ENCODE data around the gene EME1. TPM values are rescaled to one million over a fixed set of nuclear protein-coding genes. Genes with fewer than 3 reads are reported as not detected.

Gene EME1, protein sequence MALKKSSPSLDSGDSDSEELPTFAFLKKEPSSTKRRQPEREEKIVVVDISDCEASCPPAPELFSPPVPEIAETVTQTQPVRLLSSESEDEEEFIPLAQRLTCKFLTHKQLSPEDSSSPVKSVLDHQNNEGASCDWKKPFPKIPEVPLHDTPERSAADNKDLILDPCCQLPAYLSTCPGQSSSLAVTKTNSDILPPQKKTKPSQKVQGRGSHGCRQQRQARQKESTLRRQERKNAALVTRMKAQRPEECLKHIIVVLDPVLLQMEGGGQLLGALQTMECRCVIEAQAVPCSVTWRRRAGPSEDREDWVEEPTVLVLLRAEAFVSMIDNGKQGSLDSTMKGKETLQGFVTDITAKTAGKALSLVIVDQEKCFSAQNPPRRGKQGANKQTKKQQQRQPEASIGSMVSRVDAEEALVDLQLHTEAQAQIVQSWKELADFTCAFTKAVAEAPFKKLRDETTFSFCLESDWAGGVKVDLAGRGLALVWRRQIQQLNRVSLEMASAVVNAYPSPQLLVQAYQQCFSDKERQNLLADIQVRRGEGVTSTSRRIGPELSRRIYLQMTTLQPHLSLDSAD
- 1 to 10 TPM in 2 of 4 donors, under 1 TPM in 2; 0.42 to 1.7 (median 1.1) TPM for total RNA-seq

DNA sequence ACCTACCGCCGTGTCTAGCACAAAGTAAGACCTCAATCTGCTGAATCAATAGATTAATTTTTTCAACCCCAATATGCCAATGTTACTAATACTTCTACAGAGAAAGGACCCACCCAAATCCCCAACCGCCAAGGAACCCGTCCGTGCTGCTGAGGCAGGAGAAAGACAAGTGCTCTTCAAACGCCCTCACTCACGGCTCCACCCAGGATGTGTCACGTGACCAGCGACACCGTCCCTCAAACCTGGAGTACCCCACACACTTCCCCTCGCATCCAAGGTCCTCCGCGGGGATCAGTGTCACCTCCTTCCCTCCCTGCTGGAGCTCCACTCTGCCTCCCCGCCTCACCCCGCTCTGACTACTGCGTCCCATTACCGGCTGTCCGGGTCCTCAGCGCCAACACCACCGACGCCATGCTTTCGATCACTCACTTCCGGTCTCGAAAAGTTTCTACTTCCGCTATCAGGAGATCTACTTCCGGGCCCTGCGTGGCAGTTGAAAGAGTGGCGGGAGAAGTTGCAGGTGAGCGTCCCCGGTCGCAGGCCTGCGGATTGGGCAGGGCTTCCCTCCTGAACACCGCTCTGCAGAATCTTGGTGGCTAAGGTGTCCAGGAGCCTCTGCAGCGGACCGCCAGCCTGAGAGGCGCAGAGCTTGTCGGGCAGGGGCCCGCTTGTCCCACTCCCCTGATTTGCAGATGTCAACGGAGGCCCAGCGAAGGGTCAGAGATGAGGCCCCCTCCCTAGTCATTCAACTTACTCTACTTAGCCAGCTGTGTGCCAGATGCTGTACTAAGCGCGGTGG is at the start of gene EME1, which contains the start of gene MRPL27:
EME1 (plus strand) TSS at position 472 of the 799 bp plus-strand sequence. CDS start 1,980 bp downstream, outside the sequence.
MRPL27 (minus strand) TSS at position 427 of the 799 bp plus-strand sequence; CDS start at position 413, 14 bp downstream.
- WGBS, 2 donors, result 1% methylated on average over 38 to 42 of the region's 42 CpGs
- H3K9me3 ChIP-seq, result no peaks in the 10 kb centered on the region
- H3K4me3 ChIP-seq, result peak within 1 kb of the TSS; percentile 51 to 89 (median 72)
- H3K27ac ChIP-seq, result peak within 1 kb of the TSS; percentile 83 to 97 (median 96)
- peak; percentile 60 to 84 for DNase-seq (ENCODE audit: low spot score in 2 of 2)
- peaks cover 0 to 25% (median 16%) of the 10 kb centered on the region in 3 donors for H3K36me3 ChIP-seq
- peak in 1 of 2 donors; percentile 94 for TF ChIP-seq EP300 (IDR thresholded peaks at IDR 0.05)
- TF ChIP-seq, protein P1, sequence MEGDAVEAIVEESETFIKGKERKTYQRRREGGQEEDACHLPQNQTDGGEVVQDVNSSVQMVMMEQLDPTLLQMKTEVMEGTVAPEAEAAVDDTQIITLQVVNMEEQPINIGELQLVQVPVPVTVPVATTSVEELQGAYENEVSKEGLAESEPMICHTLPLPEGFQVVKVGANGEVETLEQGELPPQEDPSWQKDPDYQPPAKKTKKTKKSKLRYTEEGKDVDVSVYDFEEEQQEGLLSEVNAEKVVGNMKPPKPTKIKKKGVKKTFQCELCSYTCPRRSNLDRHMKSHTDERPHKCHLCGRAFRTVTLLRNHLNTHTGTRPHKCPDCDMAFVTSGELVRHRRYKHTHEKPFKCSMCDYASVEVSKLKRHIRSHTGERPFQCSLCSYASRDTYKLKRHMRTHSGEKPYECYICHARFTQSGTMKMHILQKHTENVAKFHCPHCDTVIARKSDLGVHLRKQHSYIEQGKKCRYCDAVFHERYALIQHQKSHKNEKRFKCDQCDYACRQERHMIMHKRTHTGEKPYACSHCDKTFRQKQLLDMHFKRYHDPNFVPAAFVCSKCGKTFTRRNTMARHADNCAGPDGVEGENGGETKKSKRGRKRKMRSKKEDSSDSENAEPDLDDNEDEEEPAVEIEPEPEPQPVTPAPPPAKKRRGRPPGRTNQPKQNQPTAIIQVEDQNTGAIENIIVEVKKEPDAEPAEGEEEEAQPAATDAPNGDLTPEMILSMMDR (IDR thresholded peaks at IDR 0.05), result peak in 1 of 5 experiments; percentile 30
- TF ChIP-seq POLR2A (IDR thresholded peaks at IDR 0.05), result peak in 1 of 2 donors; percentile 62
- peaks cover 0 to 26% (median 16%) of the 10 kb centered on the region in 4 donors for H3K4me1 ChIP-seq
- H3K27me3 ChIP-seq, result no peaks in the 10 kb centered on the region

GRCh38 chr17:50325906-50326305 is 47.1 kb upstream of the EME1 start:
- WGBS, 2 donors, result 55% methylated on average over 4 of the region's 4 CpGs
- Histone ChIP-seq H3K27ac (no peak overlapping the region), H3K4me3 (no peak overlapping the region), H3K4me1 (no peaks in the 10 kb centered on the region), H3K9me3 (no peaks in the 10 kb centered on the region), H3K36me3 (no peaks in the 10 kb centered on the region), H3K27me3 (no peaks in the 10 kb centered on the region)
- no peak for DNase-seq (ENCODE audit: low spot score in 2 of 2)
- TF ChIP-seq POLR2A (IDR thresholded peaks at IDR 0.05) (no peak), EP300 (IDR thresholded peaks at IDR 0.05) (no peak)
- TF ChIP-seq, protein P1 (IDR thresholded peaks at IDR 0.05), result no peak

DNA sequence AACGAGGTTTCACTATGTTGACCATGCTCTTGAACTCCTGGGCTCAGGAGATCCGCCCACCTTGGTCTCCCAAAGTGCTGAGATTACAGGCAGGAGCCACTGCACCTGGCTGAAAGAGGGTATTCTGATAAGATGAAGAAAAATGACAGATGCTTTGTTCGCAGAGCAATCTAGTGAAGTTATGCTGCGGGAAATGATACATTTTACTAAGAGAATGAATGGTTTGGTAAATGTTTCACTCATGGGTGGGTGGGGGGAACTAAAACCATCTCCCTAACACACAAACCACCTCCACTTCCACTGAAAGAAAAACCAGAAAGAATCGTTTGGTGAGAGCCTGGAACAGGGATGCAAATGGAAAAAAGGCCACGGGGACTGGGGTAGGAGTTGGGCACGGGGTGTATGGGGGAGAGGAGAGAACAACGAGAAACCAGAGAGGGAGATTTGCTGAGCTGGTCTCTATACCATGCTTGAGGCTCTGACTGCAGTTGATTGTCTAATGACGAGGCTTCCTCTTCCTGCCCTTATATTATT is 46.1 kb upstream of the EME1 start:
- WGBS, 2 donors, result 73 to 80% methylated on average over 9 of the region's 9 CpGs

DNA sequence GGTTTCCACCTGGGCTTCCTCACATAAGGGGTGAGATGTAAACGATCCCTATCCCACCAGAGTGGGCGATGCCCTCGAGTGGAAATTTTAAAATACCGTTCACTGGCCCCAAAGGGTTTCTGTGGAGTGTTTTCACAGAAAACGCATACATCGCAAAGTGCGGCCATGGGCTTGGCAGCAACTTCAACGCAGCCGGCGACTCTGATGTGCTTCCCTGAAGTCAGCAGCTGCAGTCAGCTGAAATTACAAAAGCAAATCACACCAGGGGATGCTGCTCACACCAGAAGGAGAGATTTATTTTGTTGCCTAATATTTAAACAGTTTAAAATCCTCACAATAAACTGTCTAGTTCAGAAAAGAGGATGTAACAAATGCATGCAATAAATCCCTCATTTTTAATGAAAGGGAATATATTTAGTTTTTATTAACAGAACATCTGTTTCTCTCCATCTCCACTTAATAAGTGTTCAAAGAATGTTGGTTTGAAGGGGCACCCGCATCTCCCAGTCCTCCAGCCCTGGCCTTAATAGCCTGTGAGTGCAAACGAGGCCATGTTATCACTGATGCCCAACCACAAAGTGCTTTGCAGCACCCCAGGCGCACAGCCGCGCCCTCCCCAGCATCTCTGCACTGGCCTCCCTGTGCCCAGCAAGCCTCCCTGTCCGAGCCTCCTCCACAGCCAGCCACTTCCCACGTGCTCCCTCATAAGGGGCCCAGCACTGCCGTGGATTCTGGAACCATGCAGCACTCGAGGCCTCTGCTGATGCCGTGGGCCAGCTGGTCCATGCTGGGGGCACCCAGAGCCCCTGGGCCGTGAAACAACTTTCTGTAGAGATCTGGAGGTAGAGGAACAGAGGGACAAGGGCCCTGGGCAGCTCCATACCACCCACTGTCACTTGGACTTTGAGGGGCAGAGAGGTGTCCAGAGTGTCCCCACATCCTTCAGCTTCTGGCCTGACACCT is 44.4 kb upstream of the EME1 start:
- H3K9me3 ChIP-seq, result no peaks in the 10 kb centered on the region
- no peaks in the 10 kb centered on the region for H3K36me3 ChIP-seq
- no peak overlapping the region for H3K4me3 ChIP-seq
- DNase-seq (ENCODE audit: low spot score in 2 of 2), result no peak
- TF ChIP-seq POLR2A (IDR thresholded peaks at IDR 0.05), result no peak
- no peak for TF ChIP-seq EP300 (IDR thresholded peaks at IDR 0.05)
- TF ChIP-seq, protein P1 (IDR thresholded peaks at IDR 0.05), result no peak
- H3K4me1 ChIP-seq, result no peaks in the 10 kb centered on the region
- 57 to 67% methylated on average over 21 of the region's 21 CpGs for whole genome bisulfite sequencing, 2 donors
- H3K27me3 ChIP-seq, result peaks cover 0 to 4% of the 10 kb centered on the region in 2 donors
- no peak overlapping the region for H3K27ac ChIP-seq

More for the DNA sequence above, 46.1 kb upstream of the EME1 start:
- no peak overlapping the region for H3K4me3 ChIP-seq
- DNase-seq (ENCODE audit: low spot score in 2 of 2), result no peak
- no peaks in the 10 kb centered on the region for H3K4me1 ChIP-seq
- H3K27ac ChIP-seq, result no peak overlapping the region
- no peak for TF ChIP-seq POLR2A (IDR thresholded peaks at IDR 0.05)
- no peak for TF ChIP-seq EP300 (IDR thresholded peaks at IDR 0.05)
- TF ChIP-seq, protein P1 (IDR thresholded peaks at IDR 0.05), result no peak
- no peaks in the 10 kb centered on the region for H3K27me3 ChIP-seq
- H3K9me3 ChIP-seq, result no peaks in the 10 kb centered on the region
- H3K36me3 ChIP-seq, result no peaks in the 10 kb centered on the region
